SK-N-SH treated with all-trans-retinoic acid at 6 μM for 48 hours (cell line): ENCODE measurements around the gene CBX1.

Source experiments
- ATAC-seq: fragments of 200-7000 bp; cut with Tn5 transposase; 3 replicates; pipeline ENCODE4 v1.9.1; 2020; ENCODE audit warnings: mild to moderate bottlenecking, moderate library complexity
- ARNTL ChIP-seq: fragments of 450-650 bp; formaldehyde crosslinking; IDR thresholded peaks from 2 replicates; pipeline ENCODE4 v1.5.0; 2020; ENCODE audit warnings: low read depth, mild to moderate bottlenecking, moderate library complexity, borderline replicate concordance
- BACH2 ChIP-seq: fragments of 250-450 bp; sonication (Bioruptor Pico); IDR thresholded peaks from 2 replicates; pipeline ENCODE4 v1.9.0; 2021; ENCODE audit warnings: mild to moderate bottlenecking, borderline replicate concordance
- CREB5 ChIP-seq: fragments of 250-450 bp; sonication (Bioruptor Pico); IDR thresholded peaks from 2 replicates; pipeline ENCODE4 v1.5.1; 2020; ENCODE audit warnings: low read depth, mild to moderate bottlenecking, moderate library complexity
- CSDC2 ChIP-seq: fragments of 250-450 bp; sonication (Bioruptor Pico); IDR thresholded peaks from 2 replicates; pipeline ENCODE4 v1.5.0; 2020; ENCODE audit warnings: mild to moderate bottlenecking, moderate library complexity
- ESRRG ChIP-seq: fragments of 250-450 bp; sonication (Bioruptor Pico); IDR thresholded peaks from 2 replicates; pipeline ENCODE4 v1.6.1; 2021; ENCODE audit warnings: mild to moderate bottlenecking
- GLIS3 ChIP-seq: fragments of 250-450 bp; sonication (Bioruptor Pico); IDR thresholded peaks from 2 replicates; pipeline ENCODE4 v1.5.0; 2020; ENCODE audit warnings: mild to moderate bottlenecking, moderate library complexity
- ISL1 ChIP-seq: fragments of 250-450 bp; sonication (Bioruptor Pico); IDR thresholded peaks from 2 replicates; pipeline ENCODE4 v2.1.2; 2022; ENCODE audit warnings: mild to moderate bottlenecking, moderate library complexity
- OSR1 ChIP-seq: fragments of 250-450 bp; sonication (Bioruptor Pico); IDR thresholded peaks from 2 replicates; pipeline ENCODE4 v1.8.0; 2022; ENCODE audit warnings: moderate library complexity, mild to moderate bottlenecking, inconsistent platforms
- PATZ1 ChIP-seq: fragments of 250-450 bp; sonication (Bioruptor Pico); IDR thresholded peaks from 2 replicates; pipeline ENCODE4 v1.8.0; 2020; ENCODE audit warnings: mild to moderate bottlenecking, moderate library complexity, borderline replicate concordance
- PPARA ChIP-seq: fragments of 250-450 bp; sonication (Bioruptor Pico); IDR thresholded peaks from 2 replicates; pipeline ENCODE4 v1.5.0; 2020; ENCODE audit warnings: mild to moderate bottlenecking, borderline replicate concordance
- SNAI2 ChIP-seq: fragments of 250-450 bp; sonication (Bioruptor Pico); IDR thresholded peaks from 2 replicates; pipeline ENCODE4 v1.5.0; 2020; ENCODE audit warnings: mild to moderate bottlenecking, moderate library complexity
- TCF4 ChIP-seq: fragments of 250-450 bp; sonication (Bioruptor Pico); IDR thresholded peaks from 2 replicates; pipeline ENCODE4 v1.8.0; 2021; ENCODE audit warnings: mild to moderate bottlenecking, moderate library complexity, borderline replicate concordance
- TOX ChIP-seq: fragments of 250-450 bp; sonication (Bioruptor Pico); IDR thresholded peaks from 2 replicates; pipeline ENCODE4 v1.8.0; 2021; ENCODE audit warnings: mild to moderate bottlenecking, moderate library complexity, borderline replicate concordance
- ZC3H10 ChIP-seq: fragments of 250-450 bp; sonication (Bioruptor Pico); IDR thresholded peaks from 2 replicates; pipeline ENCODE4 v1.5.1; 2021; ENCODE audit warnings: mild to moderate bottlenecking, moderate library complexity
- ZFP3 ChIP-seq: fragments of 250-450 bp; sonication (Bioruptor Pico); IDR thresholded peaks from 2 replicates; pipeline ENCODE4 v1.5.0; 2020; ENCODE audit warnings: mild to moderate bottlenecking, moderate library complexity
- ZFP30 ChIP-seq: fragments of 450-650 bp; formaldehyde crosslinking; IDR thresholded peaks from 2 replicates; pipeline ENCODE4 v1.5.0; 2022; ENCODE audit warnings: mild to moderate bottlenecking, moderate library complexity
- ZNF70 ChIP-seq: fragments of 450-650 bp; formaldehyde crosslinking; IDR thresholded peaks from 2 replicates; pipeline ENCODE4 v1.5.0; 2020; ENCODE audit warnings: mild to moderate bottlenecking, moderate library complexity
- ZNF8 ChIP-seq: fragments of 450-650 bp; formaldehyde crosslinking; IDR thresholded peaks from 2 replicates; pipeline ENCODE4 v1.5.0; 2020; ENCODE audit warnings: mild to moderate bottlenecking, moderate library complexity
- TF ChIP-seq, protein P1 (sequence below): fragments of 250-450 bp; sonication (Bioruptor Pico); IDR thresholded peaks from 2 replicates; pipeline ENCODE4 v1.8.0; 2021; ENCODE audit warnings: low read depth, mild to moderate bottlenecking, moderate library complexity, borderline replicate concordance
- TF ChIP-seq, protein P2 (sequence below): fragments of 250-450 bp; sonication (Bioruptor Pico); IDR thresholded peaks from 2 replicates; pipeline ENCODE4 v1.5.1; 2021; ENCODE audit warnings: mild to moderate bottlenecking, moderate library complexity
- TF ChIP-seq, protein P3 (sequence below): fragments of 250-450 bp; sonication (Bioruptor Pico); IDR thresholded peaks from 2 replicates; pipeline ENCODE4 v1.5.0; 2020; ENCODE audit warnings: mild to moderate bottlenecking, moderate library complexity

The CBX1 gene

GRCh38 chr17:48028736-48029135 is 72.5 kb downstream of the CBX1 start:
- ATAC-seq = no peak
- TF ChIP-seq OSR1 (CRISPR knock-in tag) (no peak), ISL1 (CRISPR knock-in tag) (no peak), PATZ1 (no peak), ZNF8 (CRISPR knock-in tag) (no peak), ARNTL (CRISPR knock-in tag) (no peak), ZFP3 (no peak), ZFP30 (CRISPR knock-in tag) (no peak), SNAI2 (no peak), BACH2 (CRISPR knock-in tag) (no peak), ESRRG (CRISPR knock-in tag) (no peak), TCF4 (CRISPR knock-in tag) (no peak), ZC3H10 (CRISPR knock-in tag) (no peak), ZNF70 (CRISPR knock-in tag) (no peak), CREB5 (CRISPR knock-in tag) (no peak), GLIS3 (CRISPR knock-in tag) (no peak), PPARA (no peak)
- TF ChIP-seq, protein P1, sequence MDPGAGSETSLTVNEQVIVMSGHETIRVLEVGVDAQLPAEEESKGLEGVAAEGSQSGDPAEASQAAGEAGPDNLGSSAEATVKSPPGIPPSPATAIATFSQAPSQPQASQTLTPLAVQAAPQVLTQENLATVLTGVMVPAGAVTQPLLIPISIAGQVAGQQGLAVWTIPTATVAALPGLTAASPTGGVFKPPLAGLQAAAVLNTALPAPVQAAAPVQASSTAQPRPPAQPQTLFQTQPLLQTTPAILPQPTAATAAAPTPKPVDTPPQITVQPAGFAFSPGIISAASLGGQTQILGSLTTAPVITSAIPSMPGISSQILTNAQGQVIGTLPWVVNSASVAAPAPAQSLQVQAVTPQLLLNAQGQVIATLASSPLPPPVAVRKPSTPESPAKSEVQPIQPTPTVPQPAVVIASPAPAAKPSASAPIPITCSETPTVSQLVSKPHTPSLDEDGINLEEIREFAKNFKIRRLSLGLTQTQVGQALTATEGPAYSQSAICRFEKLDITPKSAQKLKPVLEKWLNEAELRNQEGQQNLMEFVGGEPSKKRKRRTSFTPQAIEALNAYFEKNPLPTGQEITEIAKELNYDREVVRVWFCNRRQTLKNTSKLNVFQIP (CRISPR knock-in tag) = no peak
- TF ChIP-seq, protein P2, sequence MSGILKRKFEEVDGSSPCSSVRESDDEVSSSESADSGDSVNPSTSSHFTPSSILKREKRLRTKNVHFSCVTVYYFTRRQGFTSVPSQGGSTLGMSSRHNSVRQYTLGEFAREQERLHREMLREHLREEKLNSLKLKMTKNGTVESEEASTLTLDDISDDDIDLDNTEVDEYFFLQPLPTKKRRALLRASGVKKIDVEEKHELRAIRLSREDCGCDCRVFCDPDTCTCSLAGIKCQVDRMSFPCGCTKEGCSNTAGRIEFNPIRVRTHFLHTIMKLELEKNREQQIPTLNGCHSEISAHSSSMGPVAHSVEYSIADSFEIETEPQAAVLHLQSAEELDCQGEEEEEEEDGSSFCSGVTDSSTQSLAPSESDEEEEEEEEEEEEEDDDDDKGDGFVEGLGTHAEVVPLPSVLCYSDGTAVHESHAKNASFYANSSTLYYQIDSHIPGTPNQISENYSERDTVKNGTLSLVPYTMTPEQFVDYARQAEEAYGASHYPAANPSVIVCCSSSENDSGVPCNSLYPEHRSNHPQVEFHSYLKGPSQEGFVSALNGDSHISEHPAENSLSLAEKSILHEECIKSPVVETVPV = no peak
- TF ChIP-seq, protein P3, sequence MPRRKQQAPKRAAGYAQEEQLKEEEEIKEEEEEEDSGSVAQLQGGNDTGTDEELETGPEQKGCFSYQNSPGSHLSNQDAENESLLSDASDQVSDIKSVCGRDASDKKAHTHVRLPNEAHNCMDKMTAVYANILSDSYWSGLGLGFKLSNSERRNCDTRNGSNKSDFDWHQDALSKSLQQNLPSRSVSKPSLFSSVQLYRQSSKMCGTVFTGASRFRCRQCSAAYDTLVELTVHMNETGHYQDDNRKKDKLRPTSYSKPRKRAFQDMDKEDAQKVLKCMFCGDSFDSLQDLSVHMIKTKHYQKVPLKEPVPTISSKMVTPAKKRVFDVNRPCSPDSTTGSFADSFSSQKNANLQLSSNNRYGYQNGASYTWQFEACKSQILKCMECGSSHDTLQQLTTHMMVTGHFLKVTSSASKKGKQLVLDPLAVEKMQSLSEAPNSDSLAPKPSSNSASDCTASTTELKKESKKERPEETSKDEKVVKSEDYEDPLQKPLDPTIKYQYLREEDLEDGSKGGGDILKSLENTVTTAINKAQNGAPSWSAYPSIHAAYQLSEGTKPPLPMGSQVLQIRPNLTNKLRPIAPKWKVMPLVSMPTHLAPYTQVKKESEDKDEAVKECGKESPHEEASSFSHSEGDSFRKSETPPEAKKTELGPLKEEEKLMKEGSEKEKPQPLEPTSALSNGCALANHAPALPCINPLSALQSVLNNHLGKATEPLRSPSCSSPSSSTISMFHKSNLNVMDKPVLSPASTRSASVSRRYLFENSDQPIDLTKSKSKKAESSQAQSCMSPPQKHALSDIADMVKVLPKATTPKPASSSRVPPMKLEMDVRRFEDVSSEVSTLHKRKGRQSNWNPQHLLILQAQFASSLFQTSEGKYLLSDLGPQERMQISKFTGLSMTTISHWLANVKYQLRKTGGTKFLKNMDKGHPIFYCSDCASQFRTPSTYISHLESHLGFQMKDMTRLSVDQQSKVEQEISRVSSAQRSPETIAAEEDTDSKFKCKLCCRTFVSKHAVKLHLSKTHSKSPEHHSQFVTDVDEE = no peak

GRCh38 chr17:48027322-48027981 is 73.8 kb downstream of the CBX1 start:
- no peak for ATAC-seq
- no peak for TF ChIP-seq PATZ1
- no peak for TF ChIP-seq ZC3H10 (CRISPR knock-in tag)
- TF ChIP-seq BACH2 (CRISPR knock-in tag) = no peak
- no peak for TF ChIP-seq ESRRG (CRISPR knock-in tag)
- TF ChIP-seq, protein P1 (CRISPR knock-in tag) = no peak
- no peak for TF ChIP-seq CREB5 (CRISPR knock-in tag)
- no peak for TF ChIP-seq TOX (CRISPR knock-in tag)
- no peak for TF ChIP-seq SNAI2
- no peak for TF ChIP-seq CSDC2
- TF ChIP-seq, protein P3 = no peak
- TF ChIP-seq ZFP3 = no peak
- TF ChIP-seq ARNTL (CRISPR knock-in tag) = no peak
- no peak for TF ChIP-seq GLIS3 (CRISPR knock-in tag)
- no peak for TF ChIP-seq PPARA
